Gastroesophageal sphincter (tissue), 3 donors: Measurements from ENCODE around the gene RETREG1.

Source experiments
- CTCF ChIP-seq, 4 experiments: fragments of 200-600 bp in 2 of 4; fragments of 450-650 bp in 2 of 4; sonication (generic) in 1 of 4; IDR thresholded peaks; one replicate each; pipeline ENCODE4 v1.5.1; 2017 to 2019; ENCODE audit warnings: antibody characterized with exemption in 4 of 4, mild to moderate bottlenecking in 2 of 4, moderate library complexity in 2 of 4
- EP300 ChIP-seq: sonication (generic); formaldehyde crosslinking; IDR thresholded peaks from one replicate; pipeline ENCODE4 v1.6.1; 2017; ENCODE audit warnings: antibody characterized with exemption, mild to moderate bottlenecking
- POLR2A ChIP-seq, 2 donors: fragments of 450-650 bp; IDR thresholded peaks; one replicate each; pipeline ENCODE4 v1.6.1; 2017; ENCODE audit warnings: antibody characterized with exemption in 2 of 2, mild to moderate bottlenecking in 2 of 2, moderate library complexity in 1 of 2
- POLR2AphosphoS5 ChIP-seq: sonication (generic); formaldehyde crosslinking; IDR thresholded peaks from one replicate; pipeline ENCODE4 v1.6.1; 2017; ENCODE audit warnings: antibody characterized with exemption

GRCh38 chr5:16457853-16458252, 158.9 kb downstream of the RETREG1 start:
- TF ChIP-seq CTCF (IDR thresholded peaks at IDR 0.05) (no peak), POLR2A (IDR thresholded peaks at IDR 0.05) (no peak), POLR2AphosphoS5 (no peak), EP300 (no peak)
